Activated T-cell treated with anti-CD3 and anti-CD28 coated beads for 4 hours (primary cell): ENCODE results near the gene ENTPD8.
A peak's percentile ranks its signal among the peaks of the same experiment; 100 is the strongest.

Experiments used
- DNase-seq: peaks from one replicate; pipeline ENCODE4 v3.0.0-alpha.2; 2020

The ENTPD8 gene

DNA sequence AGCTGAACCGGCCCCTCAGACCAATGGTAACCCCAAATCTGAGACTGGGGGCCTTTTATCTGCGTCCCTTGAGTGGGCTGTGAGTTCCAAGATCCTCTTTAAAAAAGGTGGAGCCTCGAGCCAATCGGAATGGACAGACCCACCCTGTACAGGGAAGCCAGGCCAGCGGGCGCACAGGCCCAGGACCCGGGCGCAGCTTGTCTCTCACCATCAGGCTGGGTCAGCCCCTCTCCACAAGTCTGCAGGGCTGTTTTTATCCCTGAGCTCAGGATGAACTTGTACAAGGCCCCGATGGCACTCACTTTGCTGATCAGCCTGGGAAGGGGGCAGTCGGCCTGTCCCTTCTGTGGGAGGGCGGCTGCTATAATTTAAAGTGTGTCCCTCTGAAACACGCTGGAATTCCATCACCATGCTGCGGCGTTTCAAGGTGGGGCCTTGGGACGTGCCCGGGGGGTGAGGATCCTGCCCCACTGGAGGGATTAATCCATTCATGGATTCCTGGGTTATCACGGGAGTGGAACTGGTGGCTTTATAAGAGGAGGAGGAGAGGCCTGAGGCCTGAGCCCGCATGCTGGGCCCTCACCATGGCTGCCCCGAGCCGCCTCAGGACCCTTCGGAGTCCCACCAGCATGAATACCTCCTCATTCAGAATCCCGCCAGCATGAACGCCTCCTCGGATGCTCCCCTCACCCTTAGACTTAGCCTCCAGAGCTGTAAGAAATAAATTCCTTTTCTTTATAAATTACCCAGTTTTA is 32.3 kb downstream of the ENTPD8 start:
- DNase-seq: no peak

DNA sequence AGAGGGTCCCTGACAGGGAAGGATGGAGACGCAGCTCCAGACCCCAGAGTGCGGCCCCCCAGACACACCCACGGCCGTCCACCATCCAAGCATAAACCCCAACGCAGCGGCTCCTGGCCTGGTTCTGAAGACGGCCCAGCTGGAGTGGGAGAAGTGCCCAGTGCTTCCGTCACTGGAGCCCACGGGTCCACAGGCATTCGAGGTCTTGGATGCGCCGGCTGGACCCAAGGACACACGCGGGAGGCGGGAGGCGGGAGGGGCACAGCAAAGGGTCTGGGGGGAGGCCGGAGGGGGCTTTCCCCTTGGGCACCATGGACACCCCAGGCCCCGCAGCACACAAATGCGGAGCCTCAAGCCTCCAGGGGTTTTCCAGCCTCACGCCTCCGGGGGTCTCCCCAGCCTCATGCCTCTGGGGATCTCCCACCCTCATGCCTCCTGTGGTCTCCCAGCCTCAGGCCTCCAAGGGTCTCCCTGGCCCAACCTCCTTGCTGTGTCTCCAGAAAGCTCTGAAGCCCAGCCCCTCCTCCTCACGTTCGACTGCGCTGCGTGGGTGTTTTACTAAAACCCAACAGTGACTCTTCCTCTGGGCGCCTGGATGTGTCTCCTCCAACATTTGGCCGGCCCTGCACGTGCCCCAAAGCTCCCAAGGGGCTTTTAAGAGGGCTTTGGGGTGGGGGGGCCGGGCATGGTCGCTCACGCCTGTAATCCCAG is 33.4 kb downstream of the ENTPD8 start:
- DNase-seq: no peak

DNA sequence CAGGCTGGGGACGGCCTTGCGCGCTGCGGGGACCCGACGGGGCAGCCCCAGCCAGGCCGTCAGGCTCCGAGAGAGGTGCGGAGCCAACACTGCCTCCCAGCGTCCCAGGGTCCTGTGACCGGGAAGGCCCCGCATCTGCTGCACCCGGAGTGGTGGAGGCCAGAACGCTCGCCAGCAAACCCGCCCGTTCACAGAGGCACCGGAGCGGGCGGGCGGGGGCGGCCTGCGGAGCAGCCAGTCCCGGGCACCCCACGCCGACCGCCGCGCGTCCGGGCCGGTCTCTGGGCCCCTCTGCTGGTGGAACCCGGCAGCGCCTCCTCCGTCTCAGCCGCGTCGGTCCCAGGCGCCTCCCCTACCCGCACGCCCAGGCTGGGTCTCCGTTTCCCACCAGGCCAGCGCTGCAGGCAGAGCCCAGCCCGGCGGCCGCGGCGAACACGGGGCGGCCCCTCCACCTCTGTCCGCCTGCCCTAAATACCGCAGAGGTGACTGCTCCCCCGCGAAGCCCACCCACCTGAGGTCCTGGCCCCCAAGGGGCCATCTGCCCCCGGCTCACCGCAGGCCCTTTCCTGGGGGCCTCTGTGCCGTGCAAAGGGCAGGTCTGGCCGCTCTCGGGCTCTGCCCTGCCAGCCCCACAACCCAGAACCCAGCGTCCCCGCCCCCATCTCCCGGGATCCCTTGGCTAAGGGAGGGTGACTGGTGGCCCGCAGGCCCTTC is 34.1 kb downstream of the ENTPD8 start:
- peak; percentile 39 for DNase-seq

DNA sequence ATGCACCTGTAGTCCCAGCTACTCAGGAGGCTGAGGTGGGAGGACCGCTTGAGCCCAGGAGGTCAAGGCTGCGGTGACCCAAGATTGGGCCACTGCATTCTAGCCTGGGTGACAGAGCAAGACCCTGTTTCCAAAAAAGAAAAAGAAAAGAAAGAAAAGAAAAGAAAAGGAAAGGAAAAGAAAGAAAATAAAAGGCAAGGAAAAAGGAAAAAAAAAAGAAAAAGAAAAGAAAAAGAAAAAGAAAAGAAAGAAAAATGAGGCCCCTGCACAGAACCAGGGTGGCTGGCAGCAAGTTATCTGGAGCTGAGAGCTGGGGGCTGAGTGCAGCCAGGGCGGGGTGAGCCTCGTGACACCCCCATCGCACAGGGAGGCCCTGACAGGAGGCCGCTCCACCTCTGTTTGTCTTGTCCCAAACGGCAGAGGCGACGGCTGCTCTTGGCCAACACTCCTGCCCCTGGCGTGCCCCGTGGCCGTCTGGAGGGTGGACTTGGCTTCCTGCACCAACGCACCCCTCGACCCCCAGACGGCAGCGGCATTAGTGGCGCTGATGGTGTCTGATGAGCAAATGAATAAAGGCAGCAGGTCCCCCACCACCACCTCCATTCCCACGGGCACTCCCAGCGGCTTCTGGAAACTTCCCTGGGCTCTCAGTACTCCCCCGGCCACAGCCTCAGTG is 34.9 kb downstream of the ENTPD8 start:
- DNase-seq: no peak

DNA sequence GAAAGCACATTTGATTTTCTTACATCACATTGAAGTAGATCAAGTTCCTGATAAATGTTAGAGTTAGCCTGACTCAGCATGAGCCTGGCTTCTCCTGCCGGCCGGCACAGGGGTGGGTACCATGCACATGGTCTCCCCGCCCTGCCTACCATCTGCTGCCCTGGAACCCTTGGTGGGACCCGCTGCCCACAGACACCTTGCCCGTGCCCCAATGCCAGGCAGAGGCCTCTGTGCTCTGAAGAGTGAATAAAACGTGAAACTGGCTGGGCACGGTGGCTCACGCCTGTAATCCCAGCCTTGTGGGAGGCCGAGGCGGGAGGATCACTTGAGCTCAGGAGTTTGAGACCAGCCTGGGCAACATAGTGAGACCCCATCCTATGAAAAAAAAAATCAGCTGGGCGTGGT is 35.5 kb downstream of the ENTPD8 start:
- no peak for DNase-seq

DNA sequence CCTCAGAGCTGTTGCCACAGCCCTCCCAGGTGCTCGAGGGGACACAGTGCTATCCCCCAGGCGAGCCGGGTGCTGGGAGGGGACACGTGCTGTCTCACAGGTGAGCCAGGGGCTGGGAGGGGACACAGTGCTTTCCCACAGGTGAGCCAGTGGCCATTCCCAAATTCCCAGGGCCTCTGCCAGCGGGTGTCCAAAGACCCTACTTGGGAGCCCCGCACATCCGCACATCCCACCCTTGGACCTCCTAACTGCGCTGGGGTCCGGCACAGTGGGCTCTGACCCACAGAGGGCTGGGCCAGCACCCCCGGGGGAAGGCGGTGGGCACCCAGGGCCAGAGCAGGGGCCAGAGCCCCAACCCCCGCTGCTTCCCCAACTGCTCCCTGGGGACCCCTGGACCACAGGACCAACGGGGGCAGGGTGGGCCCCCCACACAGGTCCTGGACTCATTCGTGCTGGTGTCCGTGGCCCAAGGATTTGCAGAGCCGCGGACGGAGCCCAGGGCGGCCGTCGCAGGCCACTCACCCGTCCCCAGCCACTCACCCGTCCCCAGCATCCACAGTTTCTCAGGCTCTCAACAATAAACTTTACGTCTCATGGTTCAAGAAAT is 36.1 kb downstream of the ENTPD8 start:
- DNase-seq: no peak

DNA sequence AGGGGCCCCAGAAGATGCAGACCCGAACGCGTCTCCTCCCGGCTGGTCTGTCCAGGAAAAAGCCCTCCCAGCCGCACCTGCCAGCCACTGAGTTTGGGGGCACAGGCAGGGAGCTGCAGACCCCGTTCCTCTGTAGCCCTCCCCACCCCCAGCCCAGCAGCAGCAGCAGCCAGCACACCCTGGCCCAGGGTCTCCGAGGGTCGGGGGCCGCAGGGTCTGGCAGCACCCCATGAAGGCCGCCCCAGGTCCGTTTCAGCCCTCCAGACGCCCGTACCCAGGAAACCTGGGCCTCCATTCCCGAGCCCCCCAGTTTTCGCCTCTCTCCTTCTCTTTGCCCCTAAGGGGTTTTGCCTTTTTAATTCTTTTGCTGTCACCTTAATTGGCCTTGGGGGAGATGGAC is 37.9 kb downstream of the ENTPD8 start:
- DNase-seq: no peak

DNA sequence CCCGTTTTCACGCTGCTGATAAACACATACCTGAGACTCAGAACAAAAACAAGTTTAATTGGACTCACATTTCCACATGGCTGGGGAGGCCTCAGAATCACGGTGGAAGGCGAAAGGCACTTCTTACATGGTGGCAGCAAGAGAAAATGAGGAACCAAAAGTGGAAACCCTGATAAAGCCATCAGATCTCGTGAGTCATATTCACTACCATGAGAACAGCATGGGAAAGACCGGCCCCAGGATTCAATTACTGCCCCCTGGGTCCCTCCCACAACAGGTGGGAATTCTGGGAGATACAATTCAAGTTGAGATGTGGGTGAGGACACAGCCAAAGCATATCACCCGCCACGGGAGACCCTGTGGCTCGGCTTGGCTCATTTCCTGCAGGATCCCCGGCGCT is 38.4 kb downstream of the ENTPD8 start:
- no peak for DNase-seq

DNA sequence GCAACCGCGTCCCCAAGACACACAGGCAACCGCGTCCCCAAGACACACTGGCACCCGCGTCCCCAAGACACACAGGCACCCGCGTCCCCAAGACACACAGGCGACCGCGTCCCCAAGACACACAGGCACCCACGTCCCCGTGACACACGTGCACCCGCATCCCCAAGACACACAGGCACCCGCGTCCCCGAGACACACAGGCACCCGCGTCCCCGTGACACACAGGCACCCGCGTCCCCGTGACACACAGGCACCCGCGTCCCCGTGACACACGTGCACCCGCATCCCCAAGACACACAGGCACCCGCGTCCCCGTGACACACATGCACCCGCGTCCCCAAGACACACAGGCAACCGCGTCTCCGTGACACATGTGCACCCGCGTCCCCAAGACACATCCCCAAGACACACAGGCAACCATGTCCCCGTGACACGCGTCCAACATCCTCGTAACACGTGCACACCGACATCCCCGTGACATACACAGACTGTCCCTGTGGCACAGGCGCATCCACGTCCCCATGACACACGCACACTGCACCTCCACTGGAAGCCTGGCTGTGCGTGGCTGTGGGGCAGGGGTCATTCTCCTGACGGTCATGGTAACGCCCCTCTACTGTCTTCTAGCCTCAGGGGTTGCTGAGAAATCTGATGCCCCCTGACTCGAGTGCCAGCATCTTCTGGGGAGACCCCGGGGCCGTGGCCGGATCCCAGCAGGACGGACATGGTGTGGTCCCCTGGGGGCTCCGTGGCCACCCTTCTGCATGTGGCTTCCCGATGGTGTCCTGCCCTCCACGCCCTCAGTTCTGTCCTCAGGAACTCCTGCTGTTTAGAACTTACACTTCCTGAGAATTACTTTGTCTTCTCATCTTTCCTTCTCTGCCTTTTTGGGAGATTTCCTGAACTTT is 42.3 kb downstream of the ENTPD8 start:
- DNase-seq: no peak

DNA sequence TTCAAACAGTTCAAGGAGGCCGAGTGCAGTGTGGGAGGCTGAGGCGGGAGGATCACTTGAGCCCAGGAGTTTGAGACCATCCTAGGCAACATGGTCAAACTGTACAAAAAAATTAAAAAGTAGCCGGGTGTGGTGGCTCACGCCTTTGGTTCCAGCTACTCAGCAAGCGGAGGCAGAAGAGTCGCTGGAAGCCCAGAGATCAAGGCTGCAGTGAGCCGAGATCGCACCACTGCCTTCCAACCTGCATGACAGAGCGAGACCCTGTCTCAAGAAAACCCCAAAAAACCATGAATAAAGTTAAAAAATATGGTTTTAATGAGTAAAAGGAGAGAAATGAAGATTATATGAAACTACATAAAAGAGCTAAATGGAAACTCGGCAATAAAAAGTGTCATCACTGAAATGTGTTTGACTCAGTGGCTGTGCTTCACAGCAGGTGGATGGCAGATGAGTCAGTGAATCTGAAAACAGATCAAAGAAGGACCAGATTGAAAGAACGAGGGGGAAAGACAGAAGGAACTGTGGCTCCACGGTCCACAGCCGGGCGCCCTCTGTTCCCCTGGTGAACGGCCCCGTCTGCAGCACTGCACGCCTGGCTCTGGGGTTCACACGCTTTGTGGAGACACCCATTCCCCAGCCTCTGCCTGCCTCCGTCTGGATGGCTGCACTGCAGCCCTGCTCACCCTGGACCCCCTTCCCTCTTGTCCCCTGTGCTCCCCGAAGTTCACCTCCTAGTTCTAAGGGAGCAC is 43.3 kb downstream of the ENTPD8 start:
- no peak for DNase-seq

DNA sequence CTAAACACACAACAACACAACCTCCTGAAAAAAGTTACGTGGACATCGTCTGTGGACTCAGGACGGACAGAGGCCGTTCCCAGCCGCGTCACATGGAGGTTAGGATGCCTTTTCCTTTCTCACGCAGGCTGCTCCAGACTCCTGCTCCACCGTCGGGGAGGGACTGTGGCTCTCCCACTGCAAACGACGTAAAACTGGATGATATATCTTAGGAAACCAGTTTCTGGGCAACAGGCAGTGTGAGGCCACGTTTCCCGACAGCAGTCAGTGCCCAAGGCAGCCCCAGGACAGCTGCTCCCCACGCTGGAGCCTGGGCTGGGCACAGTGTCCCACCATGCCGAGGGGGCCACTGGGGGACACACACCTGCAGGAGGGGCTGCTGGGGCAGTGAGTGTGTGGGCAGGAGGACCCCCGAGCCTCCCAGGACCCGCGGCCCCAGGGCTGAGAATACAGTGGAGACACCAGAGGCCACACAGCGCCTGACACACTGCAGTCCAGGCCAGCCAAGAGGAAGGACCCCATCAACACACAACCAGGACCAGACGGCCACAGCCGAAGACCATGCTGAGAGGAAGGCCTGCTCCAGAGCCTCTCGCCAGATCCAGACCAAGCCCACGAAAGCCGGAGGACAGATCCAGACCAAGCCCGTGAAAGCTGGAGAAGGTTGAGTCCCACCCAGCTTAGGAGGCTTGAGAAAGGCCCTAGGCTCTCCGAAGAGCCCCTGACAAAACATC is 44.4 kb downstream of the ENTPD8 start:
- no peak for DNase-seq

DNA sequence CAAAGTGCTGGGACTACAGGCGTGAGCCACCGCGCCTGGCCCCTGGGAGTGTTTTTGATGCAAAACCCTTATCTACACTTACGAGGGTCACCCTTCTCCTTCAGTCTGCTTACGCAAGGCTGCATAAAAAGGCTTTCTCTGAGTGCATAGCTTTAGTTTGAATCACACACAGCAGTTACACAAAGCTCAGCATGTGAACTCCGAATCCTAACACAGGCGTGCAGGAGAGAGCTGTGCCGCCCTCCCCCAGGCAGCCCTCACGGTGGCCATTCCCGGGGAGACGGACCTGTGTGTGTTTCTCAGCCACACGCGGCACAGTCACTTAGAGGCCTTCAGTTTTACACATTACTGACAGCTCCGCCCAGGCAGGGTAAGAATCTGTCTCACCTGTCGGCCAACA is 44.9 kb downstream of the ENTPD8 start:
- no peak for DNase-seq

DNA sequence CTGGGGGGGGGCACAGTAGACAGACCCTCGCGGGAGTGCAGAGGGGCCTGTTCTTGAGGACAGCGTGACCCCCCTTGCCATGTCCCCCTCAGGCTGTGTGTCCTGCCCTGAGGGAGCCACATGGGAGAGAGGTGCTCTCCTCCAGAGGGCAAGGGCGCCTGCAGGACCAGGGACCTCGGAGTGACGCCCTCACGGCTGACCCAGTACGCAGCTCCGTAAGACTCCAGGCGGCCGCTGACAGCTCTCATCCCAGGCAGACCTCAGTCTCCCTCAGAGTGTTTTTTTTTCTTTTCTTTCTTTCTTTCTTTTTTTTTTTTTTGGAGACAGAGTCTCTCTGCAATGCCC is 45.5 kb downstream of the ENTPD8 start:
- DNase-seq: no peak

DNA sequence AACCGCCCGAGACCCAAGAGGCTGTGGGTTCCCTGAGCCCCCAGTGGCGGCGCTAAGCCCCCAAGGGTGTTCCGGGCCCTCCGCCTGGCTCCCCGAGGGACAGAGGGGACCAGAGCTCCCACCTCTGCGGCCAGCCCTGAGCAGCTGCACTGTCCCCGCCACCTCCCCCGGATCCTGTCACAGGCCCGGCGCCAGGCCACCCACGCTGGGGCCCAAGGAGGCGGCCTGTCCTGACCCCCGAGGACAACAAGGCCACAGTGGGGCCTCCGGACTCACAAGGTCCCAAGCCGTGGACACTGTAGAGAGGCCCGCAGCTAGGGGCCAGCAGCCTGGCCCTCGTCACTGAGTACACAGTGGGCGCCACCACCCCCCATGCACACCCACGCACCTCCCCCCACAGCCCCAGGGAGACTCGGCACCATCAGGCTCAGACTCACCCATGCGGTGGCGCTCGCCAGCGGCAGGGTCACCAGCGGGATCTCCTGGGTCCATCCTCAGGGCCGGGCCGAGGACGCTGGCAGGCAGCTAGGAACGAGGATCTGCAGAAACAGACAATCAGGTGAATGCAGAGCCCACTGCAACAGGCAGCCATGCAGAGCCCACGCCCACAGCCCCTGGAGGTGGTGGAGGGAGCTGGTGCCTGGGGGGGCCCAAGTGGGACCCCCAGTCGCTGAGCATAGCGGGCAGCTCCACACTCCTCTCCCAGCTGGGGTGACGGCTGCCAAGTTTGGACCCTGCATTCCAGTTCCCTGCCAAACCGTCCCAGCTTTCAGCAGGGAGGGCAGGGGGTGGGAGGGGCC is 46.1 kb downstream of the ENTPD8 start:
- no peak for DNase-seq

DNA sequence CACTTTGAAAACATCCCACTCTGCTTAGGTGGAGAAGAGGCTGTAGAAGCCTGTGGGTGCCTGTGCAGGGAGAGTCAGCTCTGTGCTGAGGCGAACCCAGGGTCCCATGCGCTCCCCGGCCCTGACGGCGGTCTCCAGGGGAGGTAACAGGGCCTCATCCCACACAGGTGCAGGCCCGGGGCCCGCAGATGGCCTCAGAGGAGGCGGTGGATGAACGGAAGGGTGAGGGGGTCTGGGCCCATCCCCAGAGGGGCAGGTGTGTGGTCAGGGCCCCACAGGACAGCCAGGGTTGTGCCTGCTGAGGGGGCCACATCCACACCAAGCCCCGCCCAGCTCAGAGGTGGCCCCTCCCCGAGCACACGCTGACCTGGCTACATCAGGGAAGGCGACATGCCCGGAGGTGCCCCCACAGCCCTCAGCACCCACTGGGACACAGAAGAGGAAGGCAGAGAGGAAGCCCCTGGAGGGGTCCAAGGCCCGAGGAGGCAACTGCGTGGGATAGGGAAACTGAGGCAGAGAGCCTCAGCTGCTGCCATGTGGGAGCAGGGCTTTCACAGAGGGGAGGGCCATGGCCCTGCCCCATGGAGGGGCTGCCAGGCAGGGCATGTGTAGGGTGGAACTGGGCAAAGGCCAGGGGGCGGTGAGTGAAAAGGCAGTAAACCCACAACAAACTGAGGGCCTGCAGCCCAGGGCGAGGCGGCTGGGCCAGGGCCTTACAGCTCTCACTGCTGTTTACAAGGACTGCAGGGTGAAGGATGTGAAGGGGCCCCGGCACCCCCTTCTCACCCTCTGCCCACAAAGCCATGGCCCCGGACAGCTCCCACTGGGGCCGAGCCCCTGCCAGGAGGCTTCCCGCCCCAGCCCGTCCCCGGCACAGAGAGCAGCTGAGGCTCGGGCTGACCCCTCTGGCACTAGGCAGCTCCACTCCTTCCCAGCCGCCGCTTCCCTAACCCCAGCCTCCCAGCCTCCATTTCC is 47.7 kb downstream of the ENTPD8 start:
- no peak for DNase-seq

DNA sequence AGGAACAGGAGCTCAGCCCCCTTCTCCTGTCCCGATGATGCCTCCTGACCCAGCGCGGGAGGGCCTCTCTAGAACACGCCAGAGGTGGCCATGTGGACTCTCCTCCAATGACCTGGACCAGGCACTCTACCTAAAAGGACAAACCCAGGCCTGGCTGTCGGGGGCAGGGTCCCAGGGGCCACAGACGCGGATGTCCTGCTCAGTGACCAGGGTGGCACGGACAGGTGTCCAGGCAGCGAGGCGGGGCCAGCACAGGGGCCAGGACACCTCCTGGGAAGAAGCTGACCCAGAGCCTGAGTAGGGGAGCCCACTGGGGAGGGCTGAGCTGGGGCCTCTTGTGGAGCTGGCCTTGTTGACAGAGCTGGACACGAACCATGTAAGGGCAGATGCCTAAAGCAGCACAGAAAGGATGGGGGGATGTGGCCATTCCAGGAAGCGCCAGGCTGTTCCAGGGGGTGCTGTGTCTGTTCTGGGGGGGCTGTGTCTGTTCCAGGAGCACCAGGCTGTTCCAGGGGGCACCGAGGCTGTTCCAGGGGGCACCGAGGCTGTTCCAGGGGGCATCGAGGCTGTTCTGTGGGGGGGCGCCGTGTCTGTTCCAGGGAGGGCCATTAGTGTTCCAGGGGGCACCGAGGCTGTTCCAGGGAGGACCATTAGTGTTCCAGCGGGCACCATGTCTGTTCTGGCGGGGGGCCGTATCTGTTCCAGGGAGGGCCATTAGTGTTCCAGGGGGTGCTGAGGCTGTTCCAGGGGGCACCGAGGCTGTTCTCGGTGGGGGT is 48.7 kb downstream of the ENTPD8 start:
- DNase-seq: no peak

DNA sequence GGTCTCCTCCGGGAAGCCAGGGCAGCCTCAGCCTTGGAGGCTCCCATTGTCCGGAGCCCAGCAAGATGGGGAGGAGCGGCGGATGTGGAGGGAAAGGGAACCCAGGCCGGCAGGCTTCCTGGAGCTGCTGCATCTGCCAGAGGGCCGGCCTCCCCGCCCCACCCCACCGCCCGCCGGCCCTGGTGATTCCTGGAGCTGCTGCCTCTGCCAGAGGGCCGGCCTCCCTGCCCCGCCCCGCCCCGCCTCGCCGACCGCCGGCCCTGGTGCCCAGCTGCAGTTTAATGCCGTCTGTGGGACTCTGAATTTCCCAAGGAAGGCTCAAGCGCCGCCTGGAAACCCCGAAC is 49.8 kb downstream of the ENTPD8 start:
- DNase-seq: no peak
